Suppressor macrophage treated with lipopolysaccharide for 4 hours (primary cell): Measurements from ENCODE around the gene MOB3A.
"Not testable (repeated sequence)": the region's sequence is repeated elsewhere in the genome, so short reads cannot be mapped to it uniquely, and the experiment has no call there.

Experiments used
- DNase-seq: peaks from one replicate; pipeline ENCODE4 v3.0.0-alpha.2; 2020

Gene MOB3A

DNA sequence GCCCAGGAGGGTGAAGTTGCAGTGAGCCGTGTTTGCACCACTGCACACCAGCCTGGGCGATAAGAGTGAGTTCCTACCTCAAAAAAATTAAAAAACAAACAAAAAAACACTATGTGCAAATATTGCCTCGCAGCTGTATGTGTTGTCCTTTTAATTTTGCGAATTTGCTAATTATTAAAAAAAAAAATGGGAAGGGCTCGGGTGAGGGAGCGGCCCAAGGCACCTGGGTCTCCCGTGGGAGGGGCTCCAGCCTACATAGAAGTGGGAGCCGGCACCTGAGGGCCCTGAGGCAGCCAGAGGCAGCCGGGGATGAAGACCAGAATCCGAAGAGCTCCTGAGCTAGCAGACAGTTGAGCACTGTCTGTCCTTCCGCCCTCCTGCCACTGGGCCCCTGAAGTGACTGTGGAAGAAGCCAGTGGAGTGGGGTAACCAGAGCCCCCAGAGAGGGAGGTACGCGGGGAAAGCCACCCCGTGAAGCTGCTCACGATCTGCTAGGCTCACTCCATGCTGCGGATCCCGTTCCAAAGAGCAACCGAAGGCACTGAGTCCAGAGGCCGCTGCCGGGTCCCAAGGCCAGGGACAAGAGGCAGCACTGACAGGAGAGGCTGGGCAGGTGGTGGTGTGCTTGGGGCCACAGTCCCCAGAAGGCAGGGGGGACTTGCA is 7.0 kb upstream of the MOB3A start:
- no peak for DNase-seq

DNA sequence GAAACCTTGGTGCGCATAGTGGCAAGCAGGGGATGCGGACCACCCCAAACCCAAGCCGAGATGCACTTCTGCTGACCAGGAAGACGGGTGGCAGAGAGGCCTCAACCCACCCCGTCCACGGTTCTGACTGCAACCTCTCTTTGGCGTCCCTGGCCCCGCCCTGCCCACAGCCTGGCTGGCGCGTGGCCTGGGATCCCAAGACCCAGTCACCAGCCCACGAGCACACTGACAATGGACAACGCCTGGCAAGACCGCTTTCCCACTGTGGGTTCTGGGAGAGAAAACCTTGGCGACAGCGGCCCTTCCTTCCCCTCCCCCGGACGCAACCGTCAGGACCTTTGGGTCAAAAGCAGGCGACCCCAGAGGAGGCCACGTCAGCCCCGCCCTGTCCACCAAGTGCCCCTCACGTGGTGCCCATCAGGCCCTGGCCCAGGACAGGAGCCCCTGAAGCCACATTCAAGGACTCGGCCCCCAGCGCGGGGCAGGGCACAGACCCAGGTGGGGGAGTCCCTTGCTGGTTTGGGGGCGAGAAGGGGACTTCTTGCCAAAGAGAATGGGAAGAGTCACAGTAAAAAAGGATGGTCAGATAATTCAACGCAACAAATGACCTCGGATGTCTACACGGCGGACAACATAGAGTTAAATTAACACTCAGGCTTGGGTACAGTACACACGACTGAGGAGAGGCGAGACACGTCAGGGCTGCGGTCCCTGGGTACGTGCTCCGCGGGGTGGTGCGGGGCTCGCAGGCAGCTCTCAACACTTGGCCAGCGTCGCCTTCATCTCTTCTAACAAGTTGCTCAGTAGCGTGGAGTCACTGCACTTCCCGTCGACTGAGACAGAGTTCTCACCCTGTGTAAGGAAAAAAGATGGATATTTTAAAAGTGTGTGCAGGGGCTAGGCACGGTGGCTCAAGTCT is 5.5 kb upstream of the MOB3A start:
- no peak for DNase-seq

DNA sequence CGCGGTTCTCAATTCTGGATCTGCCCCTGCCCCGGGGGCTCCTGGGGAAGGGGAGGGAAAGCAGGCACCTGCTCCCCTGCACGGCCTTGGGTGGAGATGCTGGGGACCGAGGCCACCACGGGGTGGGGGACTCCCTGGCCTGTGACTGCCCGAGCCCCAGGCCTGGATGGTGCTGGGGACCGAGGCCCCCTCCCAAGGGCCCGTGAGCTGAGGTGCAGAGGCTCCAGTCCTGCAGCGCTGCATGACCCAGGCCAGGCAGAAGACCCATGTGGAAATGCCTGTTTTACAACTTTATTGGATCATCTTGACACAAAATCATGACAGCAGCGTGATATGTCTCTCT is 4.6 kb upstream of the MOB3A start:
- no peak for DNase-seq

DNA sequence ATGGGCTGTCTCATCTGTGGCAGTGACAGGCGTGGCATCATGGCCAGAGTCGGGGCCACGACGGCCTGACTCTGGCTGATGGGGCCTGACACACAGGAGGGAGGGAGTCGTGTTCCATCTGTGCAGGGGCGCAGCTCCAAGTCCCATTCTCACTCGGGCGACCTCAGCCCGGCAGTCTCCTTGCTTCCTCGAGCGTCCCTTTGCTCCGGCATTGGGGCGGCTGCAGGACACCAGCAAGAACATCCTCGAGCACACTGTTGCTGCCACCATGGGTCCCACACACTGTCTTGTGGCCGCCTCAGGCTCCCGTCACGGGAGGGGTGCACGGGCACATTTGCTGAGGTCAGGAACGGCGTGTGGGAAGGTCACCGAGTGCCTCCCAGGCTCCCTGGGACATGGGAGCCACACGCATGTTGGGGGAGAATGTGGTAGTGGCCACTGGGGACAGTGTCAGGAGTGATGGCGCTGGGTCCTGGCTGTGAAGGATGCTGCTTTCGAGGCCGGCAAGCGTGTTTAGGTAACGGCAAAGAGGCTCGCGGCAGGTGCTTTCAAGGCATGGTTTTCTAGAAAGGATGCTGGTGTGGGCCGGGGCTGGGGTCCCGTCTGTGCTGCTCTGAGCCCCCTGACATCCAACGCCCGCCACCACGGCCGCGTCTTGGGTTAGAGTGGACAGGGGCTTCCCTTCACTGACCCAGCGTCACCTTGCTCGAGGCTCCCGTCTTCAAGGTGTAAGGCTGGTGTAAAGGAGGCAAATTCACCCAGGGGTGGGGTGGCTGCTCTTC is 4.0 kb upstream of the MOB3A start:
- no peak for DNase-seq

DNA sequence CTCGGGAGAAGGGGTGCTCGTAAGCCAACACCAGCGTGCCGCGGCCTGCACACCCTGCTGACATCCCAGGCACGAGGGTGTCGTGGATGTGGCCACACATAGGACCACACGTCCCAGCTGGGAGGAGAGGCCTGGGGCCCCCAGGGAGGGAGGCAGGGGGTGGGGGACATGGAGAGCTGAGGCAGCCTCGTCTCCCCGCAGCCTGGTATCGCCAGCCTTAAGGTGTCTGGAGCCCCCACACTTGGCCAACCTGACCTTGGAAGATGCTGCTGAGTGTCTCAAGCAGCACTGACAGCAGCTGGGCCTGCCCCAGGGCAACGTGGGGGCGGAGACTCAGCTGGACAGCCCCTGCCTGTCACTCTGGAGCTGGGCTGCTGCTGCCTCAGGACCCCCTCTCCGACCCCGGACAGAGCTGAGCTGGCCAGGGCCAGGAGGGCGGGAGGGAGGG is 3.0 kb upstream of the MOB3A start:
- DNase-seq = no peak

DNA sequence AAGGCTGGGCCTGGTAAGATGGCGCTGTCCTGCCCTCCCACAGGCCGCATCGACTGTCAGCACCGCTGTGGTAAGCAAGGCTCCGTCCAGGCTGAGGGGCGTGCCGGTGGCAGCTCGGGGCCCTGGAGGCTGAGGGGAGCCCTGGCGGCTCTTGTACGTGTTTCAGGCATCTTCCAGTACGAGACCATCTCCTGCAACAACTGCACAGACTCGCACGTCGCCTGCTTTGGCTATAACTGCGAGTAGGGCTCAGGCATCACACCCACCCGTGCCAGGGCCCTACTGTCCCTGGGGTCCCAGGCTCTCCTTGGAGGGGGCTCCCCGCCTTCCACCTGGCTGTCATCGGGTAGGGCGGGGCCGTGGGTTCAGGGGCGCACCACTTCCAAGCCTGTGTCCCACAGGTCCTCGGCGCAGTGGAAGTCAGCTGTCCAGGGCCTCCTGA is 1.8 kb upstream of the MOB3A start:
- no peak for DNase-seq

DNA sequence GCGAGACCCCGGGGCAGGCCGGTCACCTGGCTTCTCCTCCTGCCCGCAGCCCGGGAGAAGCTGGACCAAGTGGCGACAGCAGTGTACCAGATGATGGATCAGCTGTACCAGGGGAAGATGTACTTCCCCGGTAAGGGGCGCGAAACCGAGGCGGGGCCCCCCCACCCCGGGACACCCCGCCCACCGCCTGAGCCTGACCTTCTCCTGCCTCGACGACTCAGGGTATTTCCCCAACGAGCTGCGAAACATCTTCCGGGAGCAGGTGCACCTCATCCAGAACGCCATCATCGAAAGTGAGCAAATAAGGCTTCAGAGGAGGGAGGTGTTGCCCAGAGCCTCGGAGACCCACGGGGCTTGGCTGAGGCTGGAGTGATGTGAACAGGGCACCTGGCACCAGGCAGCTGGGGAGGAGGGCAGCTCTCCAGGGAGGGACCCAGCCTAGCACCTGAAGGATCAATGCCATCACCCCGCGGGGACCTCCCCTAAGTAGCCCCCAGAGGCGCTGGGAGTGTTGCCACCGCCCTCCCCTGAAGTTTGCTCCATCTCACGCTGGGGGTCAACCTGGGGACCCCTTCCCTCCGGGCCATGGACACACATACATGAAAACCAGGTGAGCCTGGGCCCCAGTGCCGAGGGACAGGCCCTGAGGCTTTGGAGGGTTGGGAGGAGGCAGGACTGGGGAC is 1.2 kb upstream of the MOB3A start:
- no peak for DNase-seq

DNA sequence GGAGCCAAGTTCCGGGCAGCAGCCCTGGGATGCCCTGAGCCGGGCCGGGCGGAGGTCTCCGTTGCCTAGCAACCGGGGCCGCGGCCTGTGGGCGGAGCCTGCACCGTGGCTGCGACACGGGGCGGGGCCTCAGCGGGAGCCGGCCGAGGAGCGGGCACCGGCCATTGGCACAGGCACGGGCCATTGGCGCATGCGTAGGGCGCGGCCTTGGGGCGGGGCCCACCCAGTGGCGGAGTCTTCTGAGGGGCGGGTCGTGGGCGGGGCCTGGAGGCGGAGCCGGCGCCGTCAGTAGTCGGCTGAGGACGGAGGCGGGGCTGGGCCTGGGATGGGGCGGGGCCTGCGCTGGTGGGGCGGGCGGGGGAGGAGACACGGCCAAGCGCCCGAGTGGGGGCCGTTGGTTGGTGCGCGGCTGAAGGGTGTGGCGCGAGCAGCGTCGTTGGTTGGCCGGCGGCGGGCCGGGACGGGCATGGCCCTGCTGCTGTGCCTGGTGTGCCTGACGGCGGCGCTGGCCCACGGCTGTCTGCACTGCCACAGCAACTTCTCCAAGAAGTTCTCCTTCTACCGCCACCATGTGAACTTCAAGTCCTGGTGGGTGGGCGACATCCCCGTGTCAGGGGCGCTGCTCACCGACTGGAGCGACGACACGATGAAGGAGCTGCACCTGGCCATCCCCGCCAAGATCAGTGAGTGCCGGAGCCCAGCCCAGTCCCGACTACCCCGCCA is 515 bp upstream of the MOB3A start, which contains the start of gene IZUMO4:
IZUMO4 (plus strand) TSS at position 436 of the 723 bp plus-strand sequence; CDS start at position 467, 31 bp downstream.
- DNase-seq = peak; percentile 100

DNA sequence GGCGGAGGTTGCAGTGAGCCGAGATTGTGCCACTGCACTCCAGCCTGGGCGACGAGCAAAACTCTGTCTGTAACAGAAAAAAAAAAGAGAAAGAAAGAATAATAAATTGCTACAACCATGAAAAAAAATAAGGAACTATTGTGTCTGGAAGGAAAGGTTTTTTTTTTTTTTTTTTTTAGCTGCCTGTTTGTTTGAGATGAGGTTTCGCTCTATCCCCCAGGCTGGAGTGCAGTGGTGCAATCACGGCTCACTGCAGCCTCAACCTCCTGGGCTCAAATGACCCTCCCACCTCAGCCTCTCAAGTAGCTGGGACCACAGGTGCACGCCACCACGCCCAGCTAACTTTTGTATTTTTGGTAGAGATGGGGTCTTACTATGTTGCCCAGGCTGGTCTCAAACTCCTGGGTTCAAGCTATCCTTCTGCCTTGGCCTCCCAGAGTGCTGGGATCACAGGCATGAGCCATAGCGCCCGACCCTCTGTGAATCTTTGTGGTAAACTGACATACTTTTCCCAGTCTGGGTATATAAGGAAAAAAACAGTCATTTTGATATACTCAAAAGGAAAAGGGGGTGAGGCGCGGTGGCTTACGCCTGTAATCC is 4.1 kb downstream of the MOB3A start:
- peak; percentile 41 for DNase-seq

DNA sequence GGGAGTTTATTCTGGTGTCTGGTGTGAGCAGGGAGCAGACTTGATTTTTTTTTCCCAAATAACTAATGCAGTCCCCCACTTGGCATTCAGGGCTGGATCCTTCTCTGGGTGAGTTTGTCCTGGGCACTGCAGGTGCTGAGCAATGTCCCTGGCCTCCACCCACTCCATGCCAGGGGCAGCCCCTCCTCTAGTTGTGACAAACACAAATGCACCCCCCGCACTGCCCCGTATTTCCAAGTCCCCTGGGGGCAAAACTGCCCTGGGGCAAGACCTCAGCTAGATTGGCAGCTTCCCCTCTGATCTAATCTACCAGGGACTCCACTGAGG is 6.4 kb downstream of the MOB3A start:
- DNase-seq = no peak

DNA sequence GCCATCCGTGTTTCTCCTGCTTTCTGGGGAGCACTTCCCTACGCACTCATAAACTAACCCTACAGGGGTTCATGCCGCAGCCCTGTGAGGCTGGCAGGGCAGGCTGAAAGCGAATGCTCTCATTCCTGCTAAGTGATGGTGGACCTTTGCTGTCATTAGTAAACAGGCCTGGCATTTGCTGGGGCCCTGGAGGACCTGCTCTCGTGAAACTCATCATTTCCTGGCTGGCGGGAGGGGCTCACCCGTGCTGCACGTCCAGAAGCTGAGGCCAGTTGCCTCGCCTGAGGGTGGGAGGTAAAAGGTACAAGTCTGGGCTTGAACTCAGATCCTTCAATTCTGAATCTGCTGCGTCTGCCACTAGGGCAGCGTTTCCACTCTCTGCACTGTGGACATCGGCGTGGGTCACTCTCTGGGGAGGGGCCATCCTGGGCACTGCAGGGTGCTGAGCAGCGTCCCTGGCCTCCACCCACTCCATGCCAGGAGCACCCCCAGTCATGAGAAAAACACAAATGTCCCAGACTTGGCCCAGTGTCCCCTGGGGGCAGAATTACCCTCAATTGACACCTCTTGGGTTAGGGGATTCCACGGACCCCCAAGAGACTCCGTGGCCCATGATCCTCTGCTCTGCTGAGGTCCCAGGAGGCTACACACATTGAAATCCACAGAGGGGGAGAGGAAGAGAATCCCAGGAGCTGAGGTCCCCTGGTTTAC is 7.0 kb downstream of the MOB3A start:
- DNase-seq = peak; percentile 30

DNA sequence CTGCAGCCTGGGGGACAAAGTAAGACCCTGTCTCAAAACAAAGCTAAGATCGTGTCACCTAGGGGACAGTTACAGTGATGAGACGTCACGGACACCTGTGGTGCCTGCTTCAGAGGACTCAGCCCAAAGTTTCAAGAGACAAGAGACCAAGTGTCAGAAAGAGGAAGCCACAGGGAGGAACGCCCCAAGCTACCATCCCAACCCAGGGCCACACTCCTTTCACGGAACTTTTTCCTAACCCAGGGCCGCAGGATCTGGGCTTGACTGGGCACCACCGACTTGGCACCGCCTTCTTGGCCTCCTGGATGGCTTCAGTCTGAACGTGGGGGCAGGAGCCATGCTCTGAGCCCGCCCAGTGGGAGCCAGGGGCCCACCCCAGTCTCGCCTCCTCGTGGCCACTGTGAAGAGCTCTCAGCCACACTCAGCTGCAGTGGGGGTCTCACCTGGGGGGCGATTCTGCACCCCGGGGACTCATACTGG is 8.5 kb downstream of the MOB3A start:
- peak; percentile 55 for DNase-seq

DNA sequence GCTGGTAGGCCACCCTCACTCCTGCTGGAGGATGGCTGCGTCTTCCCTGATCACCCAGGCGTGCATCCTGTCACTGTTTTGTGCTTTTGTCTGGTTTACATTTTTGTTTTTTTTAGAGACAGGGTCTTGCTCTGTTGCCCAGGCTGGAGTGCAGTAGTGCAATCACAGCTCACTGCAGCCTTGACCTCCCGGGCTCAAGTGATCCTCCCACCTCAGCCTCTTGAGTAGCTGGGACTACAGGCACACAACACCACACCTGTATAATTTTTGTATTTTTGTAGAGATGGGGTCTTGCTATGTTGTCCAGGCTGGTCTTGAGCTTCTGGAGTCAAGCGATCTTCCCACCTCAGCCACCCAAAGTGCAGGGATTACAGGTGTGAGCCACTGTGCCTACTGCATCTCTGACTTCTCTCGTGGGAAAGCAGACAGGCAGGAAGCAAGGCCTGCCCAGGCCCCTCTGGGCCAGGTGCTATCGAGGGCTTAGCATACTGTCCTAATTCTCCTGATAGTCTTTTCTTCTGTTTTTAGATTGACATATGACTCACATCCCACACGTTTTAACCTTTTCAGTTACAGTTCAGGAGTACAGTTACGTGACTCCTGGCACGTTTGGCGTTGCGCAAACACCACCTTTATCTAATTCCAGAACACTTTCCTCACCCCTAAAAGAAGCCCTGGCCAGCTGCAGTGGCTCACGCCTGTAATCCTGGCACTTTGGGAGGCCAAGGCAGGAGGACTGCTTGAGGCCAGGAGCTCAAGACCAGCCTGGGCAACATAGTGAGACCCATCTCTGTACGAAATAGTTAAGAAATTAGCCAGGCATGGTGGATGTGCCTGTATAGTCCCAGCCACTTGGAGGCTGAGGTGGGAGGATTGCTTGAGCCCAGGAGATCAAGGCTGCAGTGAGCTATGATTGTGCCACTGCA is 9.2 kb downstream of the MOB3A start:
- not testable (repeated sequence) for DNase-seq

DNA sequence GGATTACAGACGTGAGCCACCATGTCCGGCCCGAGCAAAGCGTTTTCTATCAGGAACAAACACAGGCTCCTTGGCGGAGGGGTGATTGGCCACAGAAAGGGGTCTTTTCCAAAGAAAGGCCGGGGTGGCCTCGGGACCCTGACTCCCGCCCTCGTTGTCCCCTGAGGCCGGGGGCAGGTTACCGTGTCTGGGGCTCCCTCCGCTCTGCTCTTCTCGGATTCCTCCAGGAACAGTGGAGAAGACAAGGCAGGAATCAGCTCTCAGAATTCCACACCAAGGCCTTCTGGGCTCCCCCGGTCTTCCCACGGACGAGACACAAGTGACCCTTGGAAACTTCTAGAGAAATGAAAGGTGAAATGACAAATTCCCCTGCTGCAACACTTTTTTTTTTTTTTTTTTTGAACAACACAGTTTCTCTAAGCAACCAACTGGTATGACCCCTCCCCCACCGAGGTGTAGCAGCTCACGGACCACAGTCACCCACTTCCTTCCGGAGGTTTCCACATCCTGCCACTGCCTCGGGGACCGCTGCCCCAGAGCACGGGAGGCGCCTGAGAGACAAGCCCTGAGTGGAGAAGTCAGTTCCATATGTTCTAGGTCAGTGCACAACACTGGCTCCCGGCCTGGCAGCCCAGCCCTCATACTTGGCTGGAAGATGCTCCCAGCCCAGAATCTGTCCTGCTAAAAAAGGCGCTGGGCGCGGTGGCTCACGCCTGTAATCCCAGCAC is 11.0 kb downstream of the MOB3A start:
- peak; percentile 84 for DNase-seq

DNA sequence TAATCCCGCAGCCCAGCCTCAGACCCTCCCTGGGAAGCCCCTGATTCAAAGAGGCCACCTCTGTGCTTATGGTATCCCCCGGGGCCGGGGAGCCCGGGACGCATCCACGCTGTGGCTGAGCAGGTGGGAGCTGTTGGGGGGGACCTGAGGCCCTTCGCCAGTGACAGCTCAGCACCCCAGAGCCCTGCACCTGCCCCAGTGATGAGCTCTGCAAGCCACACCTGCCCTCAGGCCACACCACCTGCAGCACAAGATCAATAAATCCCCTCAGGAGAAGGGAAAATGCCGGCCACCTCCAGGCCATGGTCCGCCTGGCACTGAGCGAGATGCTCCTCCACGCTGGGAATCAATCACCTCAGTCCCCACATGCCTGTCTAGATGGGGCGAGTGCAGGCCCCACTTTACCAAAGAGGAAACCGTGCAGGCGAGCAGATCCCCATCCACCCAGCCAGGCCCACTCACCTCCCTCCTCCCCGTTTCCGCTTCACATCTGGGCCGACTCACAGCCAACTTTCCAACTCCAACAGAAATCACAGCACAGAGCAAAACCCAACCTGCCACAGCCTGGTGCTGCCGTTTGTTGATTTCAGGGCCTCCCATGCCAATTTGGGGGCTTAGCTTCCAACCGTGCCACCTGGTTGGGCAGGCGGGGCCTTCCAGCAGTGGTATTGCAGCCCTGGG is 12.8 kb downstream of the MOB3A start:
- DNase-seq = peak; percentile 31

DNA sequence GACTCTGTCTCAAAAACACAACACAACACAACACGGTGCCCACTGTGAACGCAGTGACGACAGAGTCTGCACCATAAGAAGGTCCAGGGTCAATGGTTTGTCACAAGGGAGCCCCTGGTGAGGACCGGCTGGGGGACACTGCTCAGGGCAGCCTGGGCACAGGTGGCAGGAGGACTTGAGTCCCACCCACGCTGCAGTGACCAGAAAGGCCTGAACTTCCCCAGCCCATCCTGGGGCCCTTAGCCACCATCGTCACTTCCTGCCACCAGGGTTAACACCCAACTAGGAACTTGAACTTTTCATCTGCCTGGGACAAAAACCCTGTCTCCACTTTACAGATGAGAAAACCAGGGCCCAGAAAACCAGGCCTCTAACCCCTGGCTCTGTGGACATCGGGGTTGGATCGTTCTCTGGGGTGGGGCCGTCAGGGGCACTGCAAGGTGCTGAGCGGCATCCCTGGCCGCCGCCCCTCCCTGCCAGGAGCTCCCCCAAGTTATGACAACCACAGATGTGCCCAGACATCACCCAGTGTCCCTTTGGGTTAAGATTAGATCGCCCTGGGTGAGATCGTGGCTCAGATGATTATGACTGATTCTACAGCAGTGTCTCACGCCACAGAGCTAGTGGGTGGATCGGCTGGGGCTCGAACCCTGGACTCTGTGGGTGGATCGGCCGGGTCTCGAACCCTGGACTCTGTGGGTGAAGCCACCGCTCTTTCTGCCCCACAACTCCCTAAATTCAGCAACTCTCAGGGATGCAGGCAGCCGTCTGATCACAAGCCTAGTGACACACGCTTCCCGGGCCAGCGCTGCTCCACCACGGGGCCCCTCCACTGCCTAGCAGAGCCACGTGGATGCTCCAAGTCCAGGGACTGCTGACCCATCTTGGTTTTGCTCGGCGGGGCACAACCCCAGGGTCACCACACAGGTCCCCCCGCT is 14.0 kb downstream of the MOB3A start:
- DNase-seq = peak; percentile 76

DNA sequence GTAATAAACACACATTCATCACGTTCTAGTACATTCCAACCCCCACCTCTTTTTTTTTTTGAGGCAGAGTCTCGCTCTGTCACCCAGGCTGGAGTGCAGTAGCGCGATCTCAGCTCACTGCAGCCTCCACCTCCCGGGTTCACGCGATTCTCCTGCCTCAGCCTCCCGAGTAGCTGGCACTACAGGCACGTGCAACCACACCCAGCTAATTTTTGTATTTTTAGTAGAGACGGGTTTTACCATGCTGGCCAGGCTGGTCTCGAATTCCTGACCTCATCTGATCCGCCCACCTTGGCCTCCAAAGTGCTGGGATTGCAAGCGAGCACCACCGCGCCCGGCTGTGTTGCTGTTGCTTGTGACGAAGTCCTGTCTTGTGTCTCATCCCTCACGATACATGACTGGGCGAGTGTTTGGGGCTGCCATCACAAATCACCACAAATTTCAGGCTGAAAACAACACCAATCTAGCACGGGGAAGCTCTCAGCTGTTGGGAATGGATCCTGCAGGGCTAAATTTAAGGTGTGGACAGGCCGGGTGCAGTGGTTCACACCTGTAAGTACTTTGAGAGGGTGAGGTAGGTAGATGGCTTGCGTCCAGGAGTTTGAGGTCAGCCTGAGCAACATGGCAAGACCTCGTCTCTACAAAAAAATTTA is 15.7 kb downstream of the MOB3A start:
- DNase-seq = no peak
